Measurements from ENCODE around the gene BCL2L1.
"Not testable (repeated sequence)": the region's sequence is repeated elsewhere in the genome, so short reads cannot be mapped to it uniquely, and the experiment has no call there.

BCL2L1 gene

GRCh38 chr20:31642837-31643236 is 79.8 kb downstream of the BCL2L1 start:
- no peak for DNase-seq

GRCh38 chr20:31641391-31641790 is 81.3 kb downstream of the BCL2L1 start:
- no peak for DNase-seq

DNA sequence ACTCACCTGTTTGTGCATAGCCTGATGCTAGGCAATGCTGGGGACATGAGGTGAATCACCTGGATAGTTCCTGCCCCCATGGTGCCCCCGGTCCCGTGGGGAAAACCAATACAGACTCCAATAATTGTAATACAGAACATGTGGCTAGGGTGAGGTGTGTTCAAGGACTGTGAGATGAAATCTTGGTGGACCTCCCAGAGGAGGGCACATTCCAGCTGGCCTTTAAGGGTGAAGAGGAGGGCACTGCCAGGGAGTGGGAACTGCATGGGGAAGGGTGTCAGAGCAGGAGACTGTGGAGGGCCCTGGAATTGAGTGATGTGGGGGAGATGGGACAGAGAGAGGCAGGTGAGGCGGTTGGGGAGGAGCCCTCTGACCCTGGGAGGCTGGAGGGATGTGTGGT is 82.4 kb downstream of the BCL2L1 start:
- DNase-seq, result no peak

GRCh38 chr20:31638816-31639215 is 83.9 kb downstream of the BCL2L1 start:
- no peak for DNase-seq

GRCh38 chr20:31638317-31638716 is 84.4 kb downstream of the BCL2L1 start:
- no peak for DNase-seq

GRCh38 chr20:31637660-31638059 is 85.0 kb downstream of the BCL2L1 start, which contains the start of gene COX4I2:
Gene COX4I2 (plus strand): TSS chr20:31637912. CDS start chr20:31639018, 1,106 bp downstream.
- no peak for DNase-seq

DNA sequence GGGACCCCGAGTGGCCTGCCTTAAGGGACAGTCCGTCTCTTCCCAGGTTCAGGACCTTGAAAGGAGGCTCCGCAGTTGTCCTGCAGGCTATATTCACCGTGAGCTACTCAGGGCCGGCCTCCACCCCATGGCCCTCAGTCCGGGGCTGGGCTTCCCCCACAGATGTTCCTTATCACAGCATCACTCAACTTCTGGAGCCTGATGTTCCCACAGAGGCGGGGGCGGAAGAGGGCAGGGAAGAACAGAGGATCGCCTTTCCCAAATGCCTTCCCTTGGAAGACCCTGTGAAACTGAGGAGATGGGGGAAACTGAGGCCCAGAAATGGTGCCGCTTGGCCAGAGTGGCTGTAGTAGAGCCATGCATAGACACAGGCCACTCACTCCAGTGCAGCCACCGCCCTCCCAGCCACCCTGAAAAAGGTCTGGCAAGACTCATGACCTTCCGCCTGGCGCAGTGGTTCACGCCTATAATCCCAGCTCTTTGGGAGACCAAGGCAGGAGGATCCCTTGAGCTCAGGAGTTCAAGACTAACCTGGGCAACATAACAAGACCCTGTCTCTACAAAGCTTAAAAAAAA is 89.2 kb downstream of the BCL2L1 start:
- no peak for DNase-seq

DNA sequence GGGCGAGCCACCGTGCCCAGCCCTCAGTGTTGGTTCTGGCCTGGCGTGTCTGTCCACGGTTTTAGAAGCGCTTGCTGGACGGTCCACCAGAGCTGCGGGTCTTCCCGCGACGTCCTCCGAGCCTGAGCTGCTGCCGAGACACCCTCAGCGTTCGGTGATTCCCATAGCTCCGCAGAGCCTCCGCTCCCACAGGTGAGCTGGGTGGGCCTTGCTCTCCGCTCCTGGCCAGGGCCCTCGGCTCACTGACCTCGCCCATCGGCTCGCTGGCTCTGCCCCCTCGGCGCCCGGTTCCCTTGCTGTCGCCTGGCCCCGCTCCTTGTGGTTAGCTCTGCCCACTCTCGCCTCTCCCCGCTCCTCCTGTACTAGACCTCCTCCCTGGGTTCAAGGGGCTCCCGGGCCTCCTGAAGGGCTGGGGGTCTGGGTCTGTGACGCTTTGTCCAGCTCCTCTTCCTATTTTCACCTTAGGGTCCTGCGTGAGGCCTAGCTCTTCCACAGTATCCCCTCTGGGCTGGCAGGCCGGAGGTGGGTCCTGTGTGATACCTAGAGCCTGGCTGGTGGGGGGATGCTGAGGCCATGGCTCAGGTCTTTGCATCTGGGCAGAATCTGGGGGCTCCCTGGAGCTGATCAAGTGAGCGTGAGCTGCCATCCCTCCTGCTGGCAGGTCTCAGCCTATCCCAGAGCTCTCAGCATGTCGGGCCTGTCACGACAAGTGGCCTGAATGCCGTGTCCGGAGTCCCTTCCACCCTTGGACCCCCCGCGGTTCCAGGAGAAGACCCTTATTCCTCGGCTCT is 89.9 kb downstream of the BCL2L1 start:
- DNase-seq, result no peak

- no peak for DNase-seq
Observed at GRCh38 chr20:31630187-31630790, 92.4 kb downstream of the BCL2L1 start.

DNA sequence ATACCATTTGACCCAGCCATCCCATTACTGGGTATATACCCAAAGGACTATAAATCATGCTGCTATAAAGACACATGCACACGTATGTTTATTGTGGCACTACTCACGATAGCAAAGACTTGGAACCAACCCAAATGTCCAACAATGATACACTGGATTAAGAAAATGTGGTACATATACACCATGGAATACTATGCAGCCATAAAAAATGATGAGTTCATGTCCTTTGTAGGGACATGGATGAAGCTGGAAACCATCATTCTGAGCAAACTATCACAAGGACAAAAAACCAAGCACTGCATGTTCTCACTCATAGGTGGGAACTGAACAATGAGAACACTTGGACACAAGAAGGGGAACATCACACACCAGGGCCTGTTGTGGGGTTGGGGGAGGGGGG is 94.6 kb downstream of the BCL2L1 start:
- DNase-seq, result not testable (repeated sequence)

- not testable (repeated sequence) for DNase-seq
Observed at GRCh38 chr20:31626534-31626933, 96.1 kb downstream of the BCL2L1 start.

DNA sequence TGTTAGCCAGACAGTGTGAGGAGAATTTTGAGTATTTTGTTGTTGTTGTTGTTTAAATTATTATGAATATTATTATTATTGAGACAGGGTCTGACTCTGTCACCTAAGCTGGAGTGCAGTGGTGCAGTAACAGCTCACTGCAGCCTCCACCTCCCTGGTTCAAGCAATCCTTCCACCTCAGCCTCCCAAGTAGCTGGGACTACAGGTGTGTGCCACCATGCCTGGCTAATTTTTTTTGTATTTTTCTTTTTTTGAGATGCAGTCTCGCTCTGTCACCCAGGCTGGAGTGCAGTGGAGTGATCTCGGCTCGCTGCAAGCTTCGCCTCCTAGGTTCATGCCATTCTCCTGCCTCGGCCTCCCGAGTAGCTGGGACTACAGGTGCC is 99.6 kb downstream of the BCL2L1 start:
- DNase-seq, result not testable (repeated sequence)

DNA sequence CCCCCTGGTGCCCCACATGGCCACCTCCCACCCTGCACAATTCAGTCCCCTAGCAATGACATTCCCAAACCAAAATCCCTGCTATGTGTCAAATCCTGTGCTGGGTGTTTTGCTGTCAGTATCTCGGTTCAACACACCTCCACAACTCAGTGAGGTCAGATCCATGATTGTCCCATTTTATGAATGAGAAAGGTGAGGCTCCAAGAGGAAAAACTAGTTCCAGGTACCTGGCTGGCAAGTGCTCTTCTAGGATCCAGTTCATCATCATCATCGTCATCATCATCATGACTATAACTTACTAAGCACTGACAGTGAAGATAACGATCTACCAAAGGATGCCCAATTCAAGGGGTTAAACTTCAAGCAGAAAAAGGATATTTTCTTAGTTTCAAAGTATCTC is 102.4 kb downstream of the BCL2L1 start:
- DNase-seq, result no peak

- DNase-seq, result no peak
Observed at GRCh38 chr20:31617432-31618104, 105.1 kb downstream of the BCL2L1 start.

DNA sequence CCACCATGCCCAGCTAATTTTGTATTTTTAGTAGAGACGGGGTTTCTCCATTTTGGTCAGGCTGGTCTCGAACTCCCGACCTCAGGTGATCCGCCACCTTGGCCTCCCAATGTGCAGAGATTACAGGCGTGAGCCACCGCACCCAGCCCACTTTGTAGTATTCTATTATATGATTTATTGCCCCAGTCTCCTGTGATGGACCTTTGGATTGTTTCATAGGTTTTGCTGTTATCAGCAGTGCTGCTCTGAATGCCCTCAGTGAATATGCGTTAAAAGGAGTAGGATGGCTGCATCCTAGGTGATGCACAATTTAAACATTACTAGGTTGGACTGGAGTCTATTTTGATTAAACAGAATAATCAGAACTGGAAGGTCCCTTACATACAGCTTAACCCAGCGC is 107.3 kb downstream of the BCL2L1 start:
- no peak for DNase-seq

All from OCI-M1 (cell line).